HepG2 (cell line): ENCODE data around the gene U2SURP. TPM values are rescaled to one million over a fixed set of nuclear protein-coding genes. Genes with fewer than 3 reads are reported as not detected.
A peak's percentile ranks its signal among the peaks of the same experiment; 100 is the strongest.

Experiments
- GTF3A ChIP-seq: sonication (generic); formaldehyde crosslinking; conservative IDR thresholded peaks from 2 replicates; pipeline ENCODE4 v1.4.0; 2020; ENCODE audit warnings: mild to moderate bottlenecking, missing genetic modification reagents
- KLF13 ChIP-seq: sonication (generic); formaldehyde crosslinking; IDR thresholded peaks from 2 replicates; pipeline ENCODE4 v1.4.0; 2020; ENCODE audit warnings: mild to moderate bottlenecking, missing genetic modification reagents
- KMT2A ChIP-seq: sonication (generic); formaldehyde crosslinking; IDR thresholded peaks from 2 replicates; pipeline ENCODE4 v1.4.0; 2020; ENCODE audit warnings: missing genetic modification reagents
- MAFF ChIP-seq: IDR thresholded peaks from 2 replicates; pipeline ENCODE4 v1.6.1; 2011; ENCODE audit warnings: low read depth, low read length, improper control_type of control experiment
- MTA1 ChIP-seq: sonication (generic); formaldehyde crosslinking; IDR thresholded peaks from 2 replicates; pipeline ENCODE4 v1.4.0; 2020; ENCODE audit warnings: missing genetic modification reagents, mild to moderate bottlenecking, borderline replicate concordance
- SCMH1 ChIP-seq: sonication (generic); formaldehyde crosslinking; IDR thresholded peaks from 2 replicates; pipeline ENCODE4 v1.9.0; 2021; ENCODE audit warnings: missing genetic modification reagents, mild to moderate bottlenecking, borderline replicate concordance
- SMARCC2 ChIP-seq: fragments of 450-650 bp; IDR thresholded peaks from 2 replicates; pipeline ENCODE4 v1.6.1; 2017; ENCODE audit warnings: antibody characterized with exemption, mild to moderate bottlenecking
- SRSF4 ChIP-seq: fragments of 200-400 bp; formaldehyde crosslinking; IDR thresholded peaks from one replicate; pipeline ENCODE4 v1.6.1; 2018; ENCODE audit warnings: mild to moderate bottlenecking, low read depth, low read length, moderate library complexity; ENCODE audit not compliant: poor library complexity, severe bottlenecking
- STAG1 ChIP-seq: sonication (generic); formaldehyde crosslinking; IDR thresholded peaks from 2 replicates; pipeline ENCODE4 v1.4.0; 2020; ENCODE audit warnings: missing genetic modification reagents
- ZNF496 ChIP-seq: sonication (generic); formaldehyde crosslinking; IDR thresholded peaks from 2 replicates; pipeline ENCODE4 v1.8.1; 2023; ENCODE audit warnings: mild to moderate bottlenecking, moderate library complexity, missing genetic modification reagents; ENCODE audit not compliant: insufficient replicate concordance
- ZNF607 ChIP-seq: sonication (generic); formaldehyde crosslinking; IDR thresholded peaks from 2 replicates; pipeline ENCODE4 v1.5.1; 2020; ENCODE audit warnings: missing genetic modification reagents, mild to moderate bottlenecking, borderline replicate concordance
- ZNF777 ChIP-seq: sonication (generic); formaldehyde crosslinking; IDR thresholded peaks from 2 replicates; pipeline ENCODE4 v1.4.0; 2020; ENCODE audit warnings: missing genetic modification reagents
- polyA plus RNA-seq, 8 experiments: library from polyadenylated mRNA; depleted of rRNA in 3 of 8; stranded (reverse) in 7 of 8; unstranded in 1 of 8; fragments of >200 nt; fragmentation: Illumina TruSeq in 4 of 8; extraction: Trizol in 4 of 8; gene quantifications; 2 replicates each; pipeline versions ENCODE4 v1.2.1 to v1.2.3, GENCODE V29; 2011 to 2016; ENCODE audit warnings: low read depth in 4 of 8, missing spikeins in 1 of 8, mixed read lengths in 1 of 8; ENCODE audit not compliant: insufficient read depth in 1 of 8
- total RNA-seq, 5 experiments: library from RNA; depleted of rRNA; stranded (reverse); fragments of >200 nt; fragmentation: Illumina TruSeq; extraction: Trizol; gene quantifications; 2 replicates each; pipeline ENCODE4 v1.2.3, GENCODE V29; 2016; ENCODE audit warnings: low read depth in 1 of 5
- TF ChIP-seq, protein P1 (sequence below): sonication (generic); formaldehyde crosslinking; IDR thresholded peaks from 2 replicates; pipeline ENCODE4 v1.5.0; 2020; ENCODE audit warnings: missing genetic modification reagents
- TF ChIP-seq, protein P2 (sequence below): sonication (generic); formaldehyde crosslinking; IDR thresholded peaks from 2 replicates; pipeline ENCODE4 v1.8.1; 2023; ENCODE audit warnings: mild to moderate bottlenecking, missing genetic modification reagents
- TF ChIP-seq, protein P3 (sequence below): sonication (generic); formaldehyde crosslinking; IDR thresholded peaks from 2 replicates; pipeline ENCODE4 v1.4.0; 2020; ENCODE audit warnings: missing genetic modification reagents, borderline replicate concordance
- TF ChIP-seq, protein P4 (sequence below): sonication (generic); formaldehyde crosslinking; IDR thresholded peaks from 2 replicates; pipeline ENCODE4 v1.8.0; 2022; ENCODE audit warnings: missing genetic modification reagents, mild to moderate bottlenecking, inconsistent platforms, borderline replicate concordance
- TF ChIP-seq, protein P5 (sequence below): sonication (generic); formaldehyde crosslinking; IDR thresholded peaks from 2 replicates; pipeline ENCODE4 v1.8.0; 2023; ENCODE audit warnings: mild to moderate bottlenecking, missing genetic modification reagents
- TF ChIP-seq, protein P6 (sequence below): sonication (generic); formaldehyde crosslinking; IDR thresholded peaks from 2 replicates; pipeline ENCODE4 v1.9.0; 2021; ENCODE audit warnings: missing genetic modification reagents, borderline replicate concordance

U2SURP gene
- total and polyA plus RNA-seq, 2 of the 13 experiments (the other 11 are each of a cell fraction or from before 2014, with no cell fraction given): 55.9 to 173 TPM

DNA sequence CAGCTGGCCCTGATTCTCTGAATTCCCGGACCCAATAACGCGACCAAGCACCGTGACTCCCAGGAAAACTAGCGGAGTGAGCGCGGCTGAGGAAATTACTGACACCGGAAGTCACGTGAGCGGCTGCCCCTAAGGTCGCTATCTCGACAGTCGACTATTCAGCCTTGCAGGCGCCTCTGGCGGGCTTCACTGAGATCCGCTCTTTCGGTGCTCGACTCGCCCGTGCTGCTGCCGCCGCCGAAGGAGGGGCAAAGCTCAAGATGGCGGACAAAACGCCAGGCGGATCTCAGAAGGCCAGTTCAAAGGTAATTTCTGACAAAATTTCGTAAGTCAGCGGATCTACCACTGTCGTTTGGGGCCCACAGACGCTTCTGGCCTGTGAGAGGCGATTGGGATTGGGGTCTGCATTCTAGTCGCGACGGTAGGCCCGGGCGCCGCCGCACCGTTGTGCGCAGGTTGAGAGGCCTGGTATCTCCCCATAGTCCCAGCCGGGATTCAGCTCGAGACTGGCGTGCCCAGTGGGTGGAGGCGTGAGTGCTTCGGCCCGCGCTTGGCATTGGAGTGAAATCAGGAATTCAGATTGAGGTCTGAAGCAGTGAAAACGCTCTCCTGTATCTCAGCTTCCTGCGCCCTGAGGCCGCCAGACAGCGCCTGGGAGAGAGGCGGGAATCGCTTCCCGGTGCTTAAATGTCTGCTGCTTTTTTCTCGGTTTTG is at the start of gene U2SURP (continued):
- TF ChIP-seq, protein P1, sequence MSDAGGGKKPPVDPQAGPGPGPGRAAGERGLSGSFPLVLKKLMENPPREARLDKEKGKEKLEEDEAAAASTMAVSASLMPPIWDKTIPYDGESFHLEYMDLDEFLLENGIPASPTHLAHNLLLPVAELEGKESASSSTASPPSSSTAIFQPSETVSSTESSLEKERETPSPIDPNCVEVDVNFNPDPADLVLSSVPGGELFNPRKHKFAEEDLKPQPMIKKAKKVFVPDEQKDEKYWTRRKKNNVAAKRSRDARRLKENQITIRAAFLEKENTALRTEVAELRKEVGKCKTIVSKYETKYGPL (CRISPR knock-in tag): 0 out of 2 replicates have a peak, but pooled peaks have one; percentile 13
- TF ChIP-seq, protein P2, sequence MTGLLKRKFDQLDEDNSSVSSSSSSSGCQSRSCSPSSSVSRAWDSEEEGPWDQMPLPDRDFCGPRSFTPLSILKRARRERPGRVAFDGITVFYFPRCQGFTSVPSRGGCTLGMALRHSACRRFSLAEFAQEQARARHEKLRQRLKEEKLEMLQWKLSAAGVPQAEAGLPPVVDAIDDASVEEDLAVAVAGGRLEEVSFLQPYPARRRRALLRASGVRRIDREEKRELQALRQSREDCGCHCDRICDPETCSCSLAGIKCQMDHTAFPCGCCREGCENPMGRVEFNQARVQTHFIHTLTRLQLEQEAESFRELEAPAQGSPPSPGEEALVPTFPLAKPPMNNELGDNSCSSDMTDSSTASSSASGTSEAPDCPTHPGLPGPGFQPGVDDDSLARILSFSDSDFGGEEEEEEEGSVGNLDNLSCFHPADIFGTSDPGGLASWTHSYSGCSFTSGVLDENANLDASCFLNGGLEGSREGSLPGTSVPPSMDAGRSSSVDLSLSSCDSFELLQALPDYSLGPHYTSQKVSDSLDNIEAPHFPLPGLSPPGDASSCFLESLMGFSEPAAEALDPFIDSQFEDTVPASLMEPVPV (CRISPR knock-in tag): peak; percentile 78; the same call in 1 of the 2 replicates
- no peak for TF ChIP-seq SMARCC2
- TF ChIP-seq MAFF: peak; percentile 34; the same call in 1 of the 2 replicates
- TF ChIP-seq SRSF4: no peak
- TF ChIP-seq ZNF777 (CRISPR knock-in tag): peak; percentile 24; the same call in 1 of the 2 replicates
- no peak for TF ChIP-seq SCMH1
- no peak for TF ChIP-seq STAG1
- TF ChIP-seq, protein P3, sequence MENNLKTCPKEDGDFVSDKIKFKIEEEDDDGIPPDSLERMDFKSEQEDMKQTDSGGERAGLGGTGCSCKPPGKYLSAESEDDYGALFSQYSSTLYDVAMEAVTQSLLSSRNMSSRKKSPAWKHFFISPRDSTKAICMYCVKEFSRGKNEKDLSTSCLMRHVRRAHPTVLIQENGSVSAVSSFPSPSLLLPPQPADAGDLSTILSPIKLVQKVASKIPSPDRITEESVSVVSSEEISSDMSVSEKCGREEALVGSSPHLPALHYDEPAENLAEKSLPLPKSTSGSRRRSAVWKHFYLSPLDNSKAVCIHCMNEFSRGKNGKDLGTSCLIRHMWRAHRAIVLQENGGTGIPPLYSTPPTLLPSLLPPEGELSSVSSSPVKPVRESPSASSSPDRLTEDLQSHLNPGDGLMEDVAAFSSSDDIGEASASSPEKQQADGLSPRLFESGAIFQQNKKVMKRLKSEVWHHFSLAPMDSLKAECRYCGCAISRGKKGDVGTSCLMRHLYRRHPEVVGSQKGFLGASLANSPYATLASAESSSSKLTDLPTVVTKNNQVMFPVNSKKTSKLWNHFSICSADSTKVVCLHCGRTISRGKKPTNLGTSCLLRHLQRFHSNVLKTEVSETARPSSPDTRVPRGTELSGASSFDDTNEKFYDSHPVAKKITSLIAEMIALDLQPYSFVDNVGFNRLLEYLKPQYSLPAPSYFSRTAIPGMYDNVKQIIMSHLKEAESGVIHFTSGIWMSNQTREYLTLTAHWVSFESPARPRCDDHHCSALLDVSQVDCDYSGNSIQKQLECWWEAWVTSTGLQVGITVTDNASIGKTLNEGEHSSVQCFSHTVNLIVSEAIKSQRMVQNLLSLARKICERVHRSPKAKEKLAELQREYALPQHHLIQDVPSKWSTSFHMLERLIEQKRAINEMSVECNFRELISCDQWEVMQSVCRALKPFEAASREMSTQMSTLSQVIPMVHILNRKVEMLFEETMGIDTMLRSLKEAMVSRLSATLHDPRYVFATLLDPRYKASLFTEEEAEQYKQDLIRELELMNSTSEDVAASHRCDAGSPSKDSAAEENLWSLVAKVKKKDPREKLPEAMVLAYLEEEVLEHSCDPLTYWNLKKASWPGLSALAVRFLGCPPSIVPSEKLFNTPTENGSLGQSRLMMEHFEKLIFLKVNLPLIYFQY (CRISPR knock-in tag): 0 out of 2 replicates have a peak, but pooled peaks have one; percentile 78
- TF ChIP-seq GTF3A (CRISPR knock-in tag): no peak
- TF ChIP-seq, protein P4, sequence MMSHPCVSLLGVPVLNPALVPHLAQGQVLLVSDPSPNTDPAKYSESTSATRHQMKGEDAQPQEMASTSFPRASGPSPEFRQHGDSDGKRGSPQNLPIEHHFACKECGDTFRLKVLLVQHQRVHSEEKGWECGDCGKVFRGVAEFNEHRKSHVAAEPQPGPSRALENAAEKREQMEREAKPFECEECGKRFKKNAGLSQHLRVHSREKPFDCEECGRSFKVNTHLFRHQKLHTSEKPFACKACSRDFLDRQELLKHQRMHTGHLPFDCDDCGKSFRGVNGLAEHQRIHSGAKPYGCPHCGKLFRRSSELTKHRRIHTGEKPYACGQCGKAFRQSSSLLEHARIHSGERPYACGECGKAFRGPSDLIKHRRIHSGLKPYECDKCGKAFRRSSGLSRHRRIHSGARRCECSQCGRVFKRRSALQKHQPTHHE (CRISPR knock-in tag): no peak; the same call in 1 of the 2 replicates
- TF ChIP-seq KLF13 (CRISPR knock-in tag): no peak
- no peak for TF ChIP-seq ZNF496 (CRISPR knock-in tag)
- TF ChIP-seq ZNF607 (CRISPR knock-in tag): peak; percentile 68
- TF ChIP-seq, protein P5, sequence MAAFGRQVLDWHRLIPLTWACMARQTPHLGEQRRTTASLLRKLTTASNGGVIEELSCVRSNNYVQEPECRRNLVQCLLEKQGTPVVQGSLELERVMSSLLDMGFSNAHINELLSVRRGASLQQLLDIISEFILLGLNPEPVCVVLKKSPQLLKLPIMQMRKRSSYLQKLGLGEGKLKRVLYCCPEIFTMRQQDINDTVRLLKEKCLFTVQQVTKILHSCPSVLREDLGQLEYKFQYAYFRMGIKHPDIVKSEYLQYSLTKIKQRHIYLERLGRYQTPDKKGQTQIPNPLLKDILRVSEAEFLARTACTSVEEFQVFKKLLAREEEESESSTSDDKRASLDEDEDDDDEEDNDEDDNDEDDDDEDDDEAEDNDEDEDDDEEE (CRISPR knock-in tag): no peak
- TF ChIP-seq KMT2A (CRISPR knock-in tag): peak; percentile 97
- TF ChIP-seq, protein P6, sequence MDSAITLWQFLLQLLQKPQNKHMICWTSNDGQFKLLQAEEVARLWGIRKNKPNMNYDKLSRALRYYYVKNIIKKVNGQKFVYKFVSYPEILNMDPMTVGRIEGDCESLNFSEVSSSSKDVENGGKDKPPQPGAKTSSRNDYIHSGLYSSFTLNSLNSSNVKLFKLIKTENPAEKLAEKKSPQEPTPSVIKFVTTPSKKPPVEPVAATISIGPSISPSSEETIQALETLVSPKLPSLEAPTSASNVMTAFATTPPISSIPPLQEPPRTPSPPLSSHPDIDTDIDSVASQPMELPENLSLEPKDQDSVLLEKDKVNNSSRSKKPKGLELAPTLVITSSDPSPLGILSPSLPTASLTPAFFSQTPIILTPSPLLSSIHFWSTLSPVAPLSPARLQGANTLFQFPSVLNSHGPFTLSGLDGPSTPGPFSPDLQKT: no peak; the same call in 1 of the 2 replicates
- peak; percentile 84; the same call in 1 of the 2 replicates for TF ChIP-seq MTA1 (CRISPR knock-in tag)
